ENCODE data around the gene COPE.

DNA sequence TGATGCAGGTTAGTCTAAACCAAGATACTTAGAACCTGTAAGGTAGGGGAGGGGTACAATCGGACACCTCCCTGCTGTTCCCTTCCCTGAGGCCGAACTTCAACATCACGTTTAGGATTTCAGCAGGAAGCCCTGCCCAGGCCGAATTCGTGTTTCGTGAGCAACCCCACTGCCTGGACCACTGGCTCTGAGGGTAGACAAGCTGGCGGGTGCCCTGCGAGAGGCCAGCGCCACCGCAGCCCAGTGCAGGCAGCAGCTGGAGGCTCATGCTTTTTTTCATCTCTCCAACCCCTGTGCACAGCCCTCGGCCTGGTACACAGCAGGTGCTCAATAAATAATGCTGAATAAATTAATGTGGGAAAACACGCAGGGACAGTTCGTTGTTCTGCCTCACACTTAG lies 14.1 kb upstream of the COPE start:
- TF ChIP-seq, protein P1, sequence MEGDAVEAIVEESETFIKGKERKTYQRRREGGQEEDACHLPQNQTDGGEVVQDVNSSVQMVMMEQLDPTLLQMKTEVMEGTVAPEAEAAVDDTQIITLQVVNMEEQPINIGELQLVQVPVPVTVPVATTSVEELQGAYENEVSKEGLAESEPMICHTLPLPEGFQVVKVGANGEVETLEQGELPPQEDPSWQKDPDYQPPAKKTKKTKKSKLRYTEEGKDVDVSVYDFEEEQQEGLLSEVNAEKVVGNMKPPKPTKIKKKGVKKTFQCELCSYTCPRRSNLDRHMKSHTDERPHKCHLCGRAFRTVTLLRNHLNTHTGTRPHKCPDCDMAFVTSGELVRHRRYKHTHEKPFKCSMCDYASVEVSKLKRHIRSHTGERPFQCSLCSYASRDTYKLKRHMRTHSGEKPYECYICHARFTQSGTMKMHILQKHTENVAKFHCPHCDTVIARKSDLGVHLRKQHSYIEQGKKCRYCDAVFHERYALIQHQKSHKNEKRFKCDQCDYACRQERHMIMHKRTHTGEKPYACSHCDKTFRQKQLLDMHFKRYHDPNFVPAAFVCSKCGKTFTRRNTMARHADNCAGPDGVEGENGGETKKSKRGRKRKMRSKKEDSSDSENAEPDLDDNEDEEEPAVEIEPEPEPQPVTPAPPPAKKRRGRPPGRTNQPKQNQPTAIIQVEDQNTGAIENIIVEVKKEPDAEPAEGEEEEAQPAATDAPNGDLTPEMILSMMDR (IDR thresholded peaks at IDR 0.05): no peak
- no peak for TF ChIP-seq EZH2 (IDR thresholded peaks at IDR 0.05; ENCODE audit: borderline replicate concordance, insufficient read depth, low read depth, low read length, poor library complexity, severe bottlenecking)

Data from B cell (primary cell).